Stomach (tissue), 4 donors: Measurements from ENCODE around the gene MSI2.

Source experiments
- EP300 ChIP-seq: sonication (generic); formaldehyde crosslinking; IDR thresholded peaks from one replicate; pipeline ENCODE4 v1.6.1; 2017; ENCODE audit warnings: antibody characterized with exemption
- POLR2A ChIP-seq, 4 donors: fragments of 450-650 bp; IDR thresholded peaks; one replicate each; pipeline ENCODE4 v1.6.1; 2016; ENCODE audit warnings: antibody characterized with exemption in 4 of 4, control low read depth in 2 of 4, mild to moderate bottlenecking in 1 of 4, moderate library complexity in 1 of 4
- POLR2AphosphoS5 ChIP-seq, 3 donors: sonication (generic); formaldehyde crosslinking; IDR thresholded peaks; one replicate each; pipeline ENCODE4 v1.6.1; 2016; ENCODE audit warnings: antibody characterized with exemption in 3 of 3
- TF ChIP-seq, protein P1 (sequence below), 7 experiments: fragments of 450-650 bp in 4 of 7; fragments of 200-600 bp in 3 of 7; sonication (generic) in 3 of 7; IDR thresholded peaks; one replicate each; pipeline ENCODE4 v1.5.1; 2016 to 2019; ENCODE audit warnings: antibody characterized with exemption in 7 of 7, control low read depth in 2 of 7, mild to moderate bottlenecking in 1 of 7

DNA sequence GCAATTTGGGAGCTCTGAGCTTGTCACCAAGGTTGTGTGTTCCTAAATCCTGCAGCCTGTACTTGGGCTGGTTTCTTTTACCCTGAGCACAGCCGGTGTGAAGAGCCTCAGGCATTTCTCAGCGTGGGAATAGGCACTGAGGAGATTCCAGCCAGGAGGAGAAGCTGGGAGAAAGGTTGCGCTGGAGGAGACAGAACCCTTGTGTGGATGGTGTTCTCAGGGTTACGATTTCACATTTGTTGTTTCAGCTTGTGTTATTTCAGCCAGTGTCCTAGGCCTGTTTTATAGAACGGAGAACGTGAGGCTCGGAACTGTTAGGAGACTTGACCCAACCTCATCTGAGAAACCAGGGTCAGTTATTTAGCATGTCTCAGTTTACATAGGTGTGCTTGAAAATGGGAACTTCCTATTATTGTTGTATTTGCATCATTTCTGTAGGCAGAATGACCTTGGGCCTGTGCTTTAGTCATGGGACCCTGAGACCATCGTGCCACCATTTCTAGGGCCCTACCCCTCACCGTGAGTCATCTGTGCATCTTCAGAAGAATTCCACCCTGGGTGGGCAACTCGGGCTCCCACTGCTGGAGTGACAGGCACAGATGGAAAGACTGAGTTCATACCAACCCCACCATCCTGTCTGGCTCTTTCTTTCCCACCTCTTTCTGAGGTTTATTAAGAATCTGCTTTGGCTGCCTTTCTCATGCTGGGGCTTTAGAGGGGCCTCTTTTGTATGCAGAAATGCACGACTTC is 134.9 kb downstream of the MSI2 start:
- no peak for TF ChIP-seq EP300
- TF ChIP-seq, protein P1, sequence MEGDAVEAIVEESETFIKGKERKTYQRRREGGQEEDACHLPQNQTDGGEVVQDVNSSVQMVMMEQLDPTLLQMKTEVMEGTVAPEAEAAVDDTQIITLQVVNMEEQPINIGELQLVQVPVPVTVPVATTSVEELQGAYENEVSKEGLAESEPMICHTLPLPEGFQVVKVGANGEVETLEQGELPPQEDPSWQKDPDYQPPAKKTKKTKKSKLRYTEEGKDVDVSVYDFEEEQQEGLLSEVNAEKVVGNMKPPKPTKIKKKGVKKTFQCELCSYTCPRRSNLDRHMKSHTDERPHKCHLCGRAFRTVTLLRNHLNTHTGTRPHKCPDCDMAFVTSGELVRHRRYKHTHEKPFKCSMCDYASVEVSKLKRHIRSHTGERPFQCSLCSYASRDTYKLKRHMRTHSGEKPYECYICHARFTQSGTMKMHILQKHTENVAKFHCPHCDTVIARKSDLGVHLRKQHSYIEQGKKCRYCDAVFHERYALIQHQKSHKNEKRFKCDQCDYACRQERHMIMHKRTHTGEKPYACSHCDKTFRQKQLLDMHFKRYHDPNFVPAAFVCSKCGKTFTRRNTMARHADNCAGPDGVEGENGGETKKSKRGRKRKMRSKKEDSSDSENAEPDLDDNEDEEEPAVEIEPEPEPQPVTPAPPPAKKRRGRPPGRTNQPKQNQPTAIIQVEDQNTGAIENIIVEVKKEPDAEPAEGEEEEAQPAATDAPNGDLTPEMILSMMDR (IDR thresholded peaks at IDR 0.05), result no peak
- TF ChIP-seq POLR2AphosphoS5 (IDR thresholded peaks at IDR 0.05), result no peak
- no peak for TF ChIP-seq POLR2A (IDR thresholded peaks at IDR 0.05)
